Measurements from ENCODE around the gene CALHM2.

CALHM2 gene

DNA sequence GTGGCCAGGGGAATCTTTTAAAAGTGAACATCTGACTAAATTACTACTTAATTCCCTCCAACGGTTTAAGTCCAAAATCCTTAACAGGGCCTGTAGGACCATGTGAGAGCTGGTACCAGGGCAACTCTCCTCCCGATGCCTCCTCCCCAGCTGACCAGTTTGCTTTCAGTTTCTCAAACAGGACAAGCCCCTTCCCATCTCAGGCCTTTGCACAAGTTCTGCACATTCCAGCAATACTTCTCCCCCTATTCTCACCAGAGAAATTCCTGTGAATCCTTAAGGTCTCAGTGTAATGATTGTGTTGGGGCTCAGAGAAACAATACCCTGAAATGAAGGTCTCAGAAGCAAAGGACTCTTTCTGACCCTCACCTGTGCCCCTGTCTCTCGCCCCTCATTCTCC lies 14.6 kb upstream of the CALHM2 start:
- TF ChIP-seq, protein P1, sequence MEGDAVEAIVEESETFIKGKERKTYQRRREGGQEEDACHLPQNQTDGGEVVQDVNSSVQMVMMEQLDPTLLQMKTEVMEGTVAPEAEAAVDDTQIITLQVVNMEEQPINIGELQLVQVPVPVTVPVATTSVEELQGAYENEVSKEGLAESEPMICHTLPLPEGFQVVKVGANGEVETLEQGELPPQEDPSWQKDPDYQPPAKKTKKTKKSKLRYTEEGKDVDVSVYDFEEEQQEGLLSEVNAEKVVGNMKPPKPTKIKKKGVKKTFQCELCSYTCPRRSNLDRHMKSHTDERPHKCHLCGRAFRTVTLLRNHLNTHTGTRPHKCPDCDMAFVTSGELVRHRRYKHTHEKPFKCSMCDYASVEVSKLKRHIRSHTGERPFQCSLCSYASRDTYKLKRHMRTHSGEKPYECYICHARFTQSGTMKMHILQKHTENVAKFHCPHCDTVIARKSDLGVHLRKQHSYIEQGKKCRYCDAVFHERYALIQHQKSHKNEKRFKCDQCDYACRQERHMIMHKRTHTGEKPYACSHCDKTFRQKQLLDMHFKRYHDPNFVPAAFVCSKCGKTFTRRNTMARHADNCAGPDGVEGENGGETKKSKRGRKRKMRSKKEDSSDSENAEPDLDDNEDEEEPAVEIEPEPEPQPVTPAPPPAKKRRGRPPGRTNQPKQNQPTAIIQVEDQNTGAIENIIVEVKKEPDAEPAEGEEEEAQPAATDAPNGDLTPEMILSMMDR (conservative IDR thresholded peaks at IDR 0.05; ENCODE audit: low read depth, low read length): no peak
- no peak for DNase-seq (ENCODE audit: low read depth)
- H3K4me3 ChIP-seq (ENCODE audit: low read length): no peak overlapping the region

DNA sequence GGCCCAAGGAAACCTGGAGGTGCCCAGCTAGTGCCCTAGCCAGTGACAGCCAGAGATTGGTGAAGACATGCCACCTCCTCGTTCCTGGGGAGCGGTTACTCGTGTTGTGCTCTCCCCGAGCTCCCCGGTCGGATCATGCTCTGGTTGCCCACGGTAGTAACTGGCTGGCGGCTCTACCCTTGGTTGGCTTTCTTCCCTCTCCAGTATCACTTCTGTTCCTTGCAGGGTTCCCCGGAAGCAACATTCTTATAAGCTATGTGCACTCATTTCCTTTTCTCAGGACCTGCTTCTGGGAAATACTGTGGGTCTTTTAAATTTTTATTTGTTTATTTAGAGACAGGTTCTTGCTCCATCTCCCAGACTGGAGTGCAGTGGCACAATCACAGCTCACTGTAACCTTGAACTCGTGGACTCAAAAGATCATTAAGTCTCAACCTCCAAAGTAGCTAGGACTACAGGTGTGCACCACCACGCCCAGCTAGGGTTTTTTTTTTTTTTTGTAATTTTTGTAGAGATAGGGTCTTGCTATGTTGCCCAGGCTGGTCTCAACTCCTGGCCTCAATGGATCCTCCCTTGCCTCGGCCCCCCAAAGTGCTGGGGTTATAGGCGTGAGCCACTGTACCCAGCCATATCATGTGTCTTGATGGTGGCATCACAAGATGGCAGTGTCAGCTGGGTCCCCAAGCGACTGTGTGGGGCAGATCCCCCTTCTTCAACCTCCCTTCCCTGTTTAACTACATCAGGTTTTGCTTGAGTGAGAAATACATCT lies 13.4 kb upstream of the CALHM2 start:
- TF ChIP-seq, protein P1 (conservative IDR thresholded peaks at IDR 0.05; ENCODE audit: low read depth, low read length): no peak
- no peak overlapping the region for H3K4me3 ChIP-seq (ENCODE audit: low read length)
- DNase-seq (ENCODE audit: low read depth): no peak

DNA sequence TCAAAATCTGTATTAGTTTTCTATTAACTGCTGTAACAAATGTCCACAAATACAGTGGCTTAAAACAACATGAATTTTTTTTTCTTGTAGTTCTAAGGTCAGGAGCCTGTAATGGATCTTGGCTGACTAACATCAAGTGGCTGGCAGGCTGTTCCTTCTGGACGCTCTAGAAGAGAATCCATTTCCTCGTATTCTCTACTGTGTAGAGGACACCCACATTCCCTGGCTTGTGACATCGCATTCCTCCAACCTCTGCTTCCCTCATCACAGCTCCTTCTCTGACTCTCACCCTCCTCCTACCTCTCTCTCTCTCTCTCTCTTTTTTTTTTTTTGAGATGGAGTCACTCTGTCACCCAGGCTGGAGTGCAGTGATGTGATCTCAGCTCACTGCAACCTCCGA lies 11.3 kb upstream of the CALHM2 start:
- no peak overlapping the region for H3K4me3 ChIP-seq (ENCODE audit: low read length)
- DNase-seq (ENCODE audit: low read depth): no peak
- TF ChIP-seq, protein P1 (conservative IDR thresholded peaks at IDR 0.05; ENCODE audit: low read depth, low read length): no peak

DNA sequence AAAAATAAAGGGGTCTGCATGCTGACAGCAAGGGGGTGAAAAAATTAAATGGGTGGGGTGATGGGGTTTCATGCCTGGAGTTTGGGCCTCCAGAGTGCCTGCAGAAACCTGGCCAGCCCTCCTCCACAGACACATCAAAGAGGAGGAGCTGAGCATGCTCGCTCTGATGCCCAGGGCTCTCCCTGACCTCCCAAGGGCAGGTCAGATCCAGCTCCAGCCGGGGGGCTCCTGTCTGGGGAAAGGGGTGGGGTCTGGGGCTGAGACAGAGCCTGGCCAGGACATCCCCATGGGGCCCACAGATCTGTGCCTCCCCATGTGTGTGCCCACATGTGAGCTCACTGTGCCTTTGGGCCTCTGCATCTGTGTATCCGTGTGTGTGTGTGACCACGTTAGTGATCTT lies 7.4 kb upstream of the CALHM2 start:
- DNase-seq (ENCODE audit: low read depth): no peak
- TF ChIP-seq, protein P1 (conservative IDR thresholded peaks at IDR 0.05; ENCODE audit: low read depth, low read length): no peak
- no peak overlapping the region for H3K4me3 ChIP-seq (ENCODE audit: low read length)

DNA sequence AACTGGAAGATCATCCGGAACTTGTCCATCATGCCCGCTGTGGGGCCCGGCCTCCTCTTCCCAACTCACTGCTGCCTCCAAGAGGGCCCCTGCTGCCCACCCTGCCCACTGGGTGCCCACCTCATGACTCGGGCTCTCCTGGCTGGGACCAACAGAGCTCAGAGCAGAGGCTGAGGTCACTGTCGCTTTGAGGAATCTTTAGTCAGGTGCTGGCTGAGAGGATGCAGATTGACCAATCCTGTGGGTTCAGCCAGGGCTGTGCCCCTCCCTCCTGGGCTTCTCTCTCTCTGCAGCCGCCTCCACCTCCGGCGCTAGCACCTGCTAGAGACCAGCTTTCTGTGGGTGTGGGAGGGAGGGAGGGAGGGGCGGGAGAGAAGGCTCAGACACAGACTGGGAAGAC lies 6.5 kb upstream of the CALHM2 start, which contains the start of gene CALHM1:
TSS of gene CALHM1 (minus strand) at position 181 of the 400 bp plus-strand sequence. CDS start at position 32, 149 bp downstream.
- TF ChIP-seq, protein P1 (conservative IDR thresholded peaks at IDR 0.05; ENCODE audit: low read depth, low read length): no peak
- H3K4me3 ChIP-seq (ENCODE audit: low read length): no peak within 1 kb of the TSS
- no peak for DNase-seq (ENCODE audit: low read depth)

DNA sequence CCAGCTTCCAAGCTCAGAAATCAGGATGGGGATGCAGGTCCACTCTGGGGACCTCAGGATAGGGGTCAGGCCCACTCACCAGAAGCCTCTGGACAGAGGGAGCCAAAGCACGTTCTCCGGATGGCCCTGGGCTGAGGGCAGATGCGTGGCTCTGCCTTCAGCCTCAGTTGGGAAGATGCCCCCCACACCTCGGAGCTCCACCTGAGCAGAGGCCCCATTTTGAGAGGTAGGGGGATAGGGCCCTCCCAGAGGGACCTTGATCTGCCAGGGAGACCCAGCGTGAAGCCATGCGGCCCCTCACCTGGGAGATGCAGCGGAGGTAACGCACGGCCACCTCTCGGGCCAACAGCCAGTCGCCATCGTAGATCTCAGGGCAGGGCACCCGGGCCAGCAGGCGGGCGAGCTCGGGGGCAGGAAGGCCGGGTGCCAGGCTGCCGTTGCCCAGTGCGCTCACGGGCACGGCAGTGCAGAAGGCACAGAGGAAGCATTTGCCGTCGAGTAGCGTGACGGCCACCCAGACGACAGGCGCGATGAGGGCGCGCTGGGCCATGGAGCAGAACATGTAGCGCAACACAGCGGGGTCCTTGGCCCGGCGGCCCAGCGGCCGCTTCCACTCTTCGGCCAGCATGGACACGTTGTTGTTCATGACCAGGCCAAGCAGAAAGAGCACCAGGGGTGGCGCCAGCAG lies 5.9 kb upstream of the CALHM2 start:
- TF ChIP-seq, protein P1 (conservative IDR thresholded peaks at IDR 0.05; ENCODE audit: low read depth, low read length): no peak
- H3K4me3 ChIP-seq (ENCODE audit: low read length): no peak overlapping the region
- DNase-seq (ENCODE audit: low read depth): no peak

All from retinal pigment epithelial cell (primary cell).